Measurements from ENCODE around the gene PLCB1. TPM values are rescaled to one million over a fixed set of nuclear protein-coding genes. Genes with fewer than 3 reads are reported as not detected.

PLCB1 gene
- total RNA-seq, 1 experiment from 2014 or later: 4.4 TPM

GRCh38 chr20:8172191-8172590, 40.1 kb downstream of the PLCB1 start:
- Histone ChIP-seq H3K9me2 (replicated peaks; ENCODE audit: low read length) (no peaks in the 10 kb centered on the region), H2AFZ (ENCODE audit: low read length) (no peak overlapping the region), H3K36me3 (ENCODE audit: low read depth, low read length) (no peaks in the 10 kb centered on the region), H3K4me3 (ENCODE audit: low read length) (no peak overlapping the region), H3K9me3 (ENCODE audit: low read length) (no peaks in the 10 kb centered on the region), H4K20me1 (ENCODE audit: low read length) (no peaks in the 10 kb centered on the region), H3K79me2 (ENCODE audit: low read length) (no peaks in the 10 kb centered on the region), H3K27ac (ENCODE audit: low read length) (no peak overlapping the region), H3F3A (ENCODE audit: low read length, unreplicated experiment) (no peaks in the 10 kb centered on the region), H3K27me3 (ENCODE audit: low read length) (peaks cover 31% of the 10 kb centered on the region), H3K9ac (ENCODE audit: low read length) (no peak overlapping the region), H3K4me1 (ENCODE audit: insufficient read depth, low read length) (no peaks in the 10 kb centered on the region), H3K4me2 (ENCODE audit: low read length) (no peak overlapping the region)
- no TSS peak for BruUV-seq (replicated peaks)
- ChIA-PET POLR2A (ENCODE audit: unreplicated experiment) (no interaction called here), CTCF (no interaction called here)
- DNase-seq (no peak), ATAC-seq (no peak)
- intact Hi-C loops (cut with micrococcal nuclease): no loop called here
- TF ChIP-seq EZH2 (IDR thresholded peaks at IDR 0.05; ENCODE audit: low read length, unreplicated experiment) (no peak), EZH2phosphoT487 (IDR thresholded peaks at IDR 0.05; ENCODE audit: borderline replicate concordance, low read length) (no peak)
- TF ChIP-seq, protein P1, sequence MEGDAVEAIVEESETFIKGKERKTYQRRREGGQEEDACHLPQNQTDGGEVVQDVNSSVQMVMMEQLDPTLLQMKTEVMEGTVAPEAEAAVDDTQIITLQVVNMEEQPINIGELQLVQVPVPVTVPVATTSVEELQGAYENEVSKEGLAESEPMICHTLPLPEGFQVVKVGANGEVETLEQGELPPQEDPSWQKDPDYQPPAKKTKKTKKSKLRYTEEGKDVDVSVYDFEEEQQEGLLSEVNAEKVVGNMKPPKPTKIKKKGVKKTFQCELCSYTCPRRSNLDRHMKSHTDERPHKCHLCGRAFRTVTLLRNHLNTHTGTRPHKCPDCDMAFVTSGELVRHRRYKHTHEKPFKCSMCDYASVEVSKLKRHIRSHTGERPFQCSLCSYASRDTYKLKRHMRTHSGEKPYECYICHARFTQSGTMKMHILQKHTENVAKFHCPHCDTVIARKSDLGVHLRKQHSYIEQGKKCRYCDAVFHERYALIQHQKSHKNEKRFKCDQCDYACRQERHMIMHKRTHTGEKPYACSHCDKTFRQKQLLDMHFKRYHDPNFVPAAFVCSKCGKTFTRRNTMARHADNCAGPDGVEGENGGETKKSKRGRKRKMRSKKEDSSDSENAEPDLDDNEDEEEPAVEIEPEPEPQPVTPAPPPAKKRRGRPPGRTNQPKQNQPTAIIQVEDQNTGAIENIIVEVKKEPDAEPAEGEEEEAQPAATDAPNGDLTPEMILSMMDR (conservative IDR thresholded peaks at IDR 0.05; ENCODE audit: low read depth, low read length): no peak

GRCh38 chr20:8175741-8176675, 43.9 kb downstream of the PLCB1 start:
- Histone ChIP-seq H3K9me2 (replicated peaks; ENCODE audit: low read length) (no peaks in the 10 kb centered on the region), H3K9me3 (ENCODE audit: low read length) (no peaks in the 10 kb centered on the region), H3K4me3 (ENCODE audit: low read length) (no peak overlapping the region), H4K20me1 (ENCODE audit: low read length) (no peaks in the 10 kb centered on the region), H2AFZ (ENCODE audit: low read length) (no peak overlapping the region), H3K4me1 (ENCODE audit: insufficient read depth, low read length) (no peaks in the 10 kb centered on the region), H3K9ac (ENCODE audit: low read length) (no peak overlapping the region), H3K27ac (ENCODE audit: low read length) (no peak overlapping the region), H3K4me2 (ENCODE audit: low read length) (no peak overlapping the region), H3K36me3 (ENCODE audit: low read depth, low read length) (no peaks in the 10 kb centered on the region), H3K27me3 (ENCODE audit: low read length) (peaks cover 22% of the 10 kb centered on the region; the same call in 1 of the 2 replicates), H3K79me2 (ENCODE audit: low read length) (no peaks in the 10 kb centered on the region), H3F3A (ENCODE audit: low read length, unreplicated experiment) (no peaks in the 10 kb centered on the region)
- intact Hi-C loops (cut with micrococcal nuclease): no loop called here
- TF ChIP-seq EZH2phosphoT487 (IDR thresholded peaks at IDR 0.05; ENCODE audit: borderline replicate concordance, low read length) (no peak), EZH2 (IDR thresholded peaks at IDR 0.05; ENCODE audit: low read length, unreplicated experiment) (no peak)
- TF ChIP-seq, protein P1 (conservative IDR thresholded peaks at IDR 0.05; ENCODE audit: low read depth, low read length): no peak
- ChIA-PET POLR2A (ENCODE audit: unreplicated experiment) (no interaction called here), CTCF (no interaction called here)
- DNase-seq (no peak), ATAC-seq (no peak)
- no TSS peak for BruUV-seq (replicated peaks)

GRCh38 chr20:8183526-8183925, 51.5 kb downstream of the PLCB1 start:
- no peaks in the 10 kb centered on the region for H3F3A ChIP-seq (ENCODE audit: low read length, unreplicated experiment)
- ChIA-PET POLR2A (ENCODE audit: unreplicated experiment) (no interaction called here), CTCF (no interaction called here)
- no peaks in the 10 kb centered on the region for H3K36me3 ChIP-seq (ENCODE audit: low read depth, low read length)
- no peak overlapping the region for H2AFZ ChIP-seq (ENCODE audit: low read length)
- no peak for ATAC-seq
- no TSS peak for BruUV-seq (replicated peaks)
- no peaks in the 10 kb centered on the region for H3K9me3 ChIP-seq (ENCODE audit: low read length)
- TF ChIP-seq, protein P1 (conservative IDR thresholded peaks at IDR 0.05; ENCODE audit: low read depth, low read length): no peak
- TF ChIP-seq EZH2phosphoT487 (IDR thresholded peaks at IDR 0.05; ENCODE audit: borderline replicate concordance, low read length): no peak
- no peak for TF ChIP-seq EZH2 (IDR thresholded peaks at IDR 0.05; ENCODE audit: low read length, unreplicated experiment)
- no peaks in the 10 kb centered on the region for H3K79me2 ChIP-seq (ENCODE audit: low read length)
- no peak for DNase-seq
- H3K9ac ChIP-seq (ENCODE audit: low read length): no peak overlapping the region
- no peak overlapping the region for H3K4me2 ChIP-seq (ENCODE audit: low read length)
- no peak overlapping the region for H3K27ac ChIP-seq (ENCODE audit: low read length)
- H3K9me2 ChIP-seq (replicated peaks; ENCODE audit: low read length): no peaks in the 10 kb centered on the region
- intact Hi-C loops (cut with micrococcal nuclease): no loop called here
- H3K4me3 ChIP-seq (ENCODE audit: low read length): no peak overlapping the region
- no peaks in the 10 kb centered on the region for H3K4me1 ChIP-seq (ENCODE audit: insufficient read depth, low read length)
- H4K20me1 ChIP-seq (ENCODE audit: low read length): no peaks in the 10 kb centered on the region
- H3K27me3 ChIP-seq (ENCODE audit: low read length): peaks cover 38% of the 10 kb centered on the region

Measured in PC-3 (cell line).